IMR-90 (cell line): ENCODE results near the gene CFAP157. TPM values are rescaled to one million over a fixed set of nuclear protein-coding genes. Genes with fewer than 3 reads are reported as not detected.

Source experiments
- ATAC-seq: fragments of 200-7000 bp; cut with Tn5 transposase; 2 replicates; pipeline ENCODE4 v1.9.1; 2020; ENCODE audit warnings: low read depth, mild to moderate bottlenecking, moderate library complexity
- BruUV-seq: library from RNA; stranded (reverse); fragments of 400-500 nt; replicated peaks from 2 replicates; lab custom pipeline; 2021; lab: Mats Ljungman, UMichigan
- CTCF ChIA-PET: fragments of 300-600 bp; formaldehyde crosslinking; extraction: SDS; loops from one replicate; lab custom pipeline; 2021; ENCODE audit warnings: antibody characterized with exemption; lab: Yijun Ruan, JAX
- POLR2A ChIA-PET: fragments of 300-600 bp; sonication (Branson Sonifier 250); formaldehyde crosslinking; loops from one replicate; lab custom pipeline; 2022; ENCODE audit warnings: antibody characterized with exemption; ENCODE audit not compliant: unreplicated experiment; lab: Charles Lee
- DNase-seq: peaks from one replicate; pipeline ENCODE4 v3.0.0; 2013
- H2AFZ ChIP-seq: replicated peaks from 2 replicates; pipeline ENCODE3; 2013; ENCODE audit warnings: low read length, mild to moderate bottlenecking; ENCODE audit not compliant: poor library complexity
- H2AK5ac ChIP-seq: 2 replicates; pipeline ENCODE4 v1.6.1; 2013; ENCODE audit warnings: low read depth, low read length, inconsistent platforms
- H2AK9ac ChIP-seq: replicated peaks from 2 replicates; pipeline ENCODE3; 2013; ENCODE audit warnings: mild to moderate bottlenecking, low read depth, low read length, moderate library complexity; ENCODE audit not compliant: poor library complexity
- H2BK120ac ChIP-seq: 2 replicates; pipeline ENCODE4 v1.6.1; 2013; ENCODE audit warnings: low read depth, low read length, inconsistent platforms
- H2BK15ac ChIP-seq: 3 replicates; pipeline ENCODE4 v1.6.1; 2013; ENCODE audit warnings: low read depth, low read length, inconsistent platforms
- H2BK20ac ChIP-seq: 2 replicates; pipeline ENCODE4 v1.6.1; 2013; ENCODE audit warnings: low read depth, mild to moderate bottlenecking, inconsistent platforms, low read length, moderate library complexity
- H2BK5ac ChIP-seq: 2 replicates; pipeline ENCODE4 v1.6.1; 2013; ENCODE audit warnings: mild to moderate bottlenecking, low read depth, low read length, inconsistent platforms; ENCODE audit not compliant: poor library complexity, severe bottlenecking
- H3K14ac ChIP-seq: replicated peaks from 2 replicates; pipeline ENCODE4 v1.6.1; 2013; ENCODE audit warnings: low read depth, low read length, inconsistent platforms
- H3K18ac ChIP-seq: 2 replicates; pipeline ENCODE4 v1.6.1; 2013; ENCODE audit warnings: low read depth, low read length, control low read depth
- H3K23ac ChIP-seq: 2 replicates; pipeline ENCODE4 v1.6.1; 2013; ENCODE audit warnings: low read depth, low read length, inconsistent platforms
- H3K27ac ChIP-seq: 2 replicates; pipeline ENCODE4 v1.5.1; 2013; ENCODE audit warnings: mild to moderate bottlenecking, control low read depth, low read length; ENCODE audit not compliant: insufficient read depth
- H3K27me3 ChIP-seq: 2 replicates; pipeline ENCODE4 v1.6.1; 2013; ENCODE audit warnings: low read length; ENCODE audit not compliant: control insufficient read depth, insufficient read depth
- H3K36me3 ChIP-seq: 2 replicates; pipeline ENCODE4 v1.6.1; 2013; ENCODE audit warnings: low read length, mixed read lengths; ENCODE audit not compliant: control insufficient read depth, insufficient read depth
- H3K4ac ChIP-seq: 2 replicates; pipeline ENCODE4 v1.6.1; 2013; ENCODE audit warnings: low read depth, low read length, inconsistent platforms
- H3K4me1 ChIP-seq: 2 replicates; pipeline ENCODE4 v1.6.1; 2013; ENCODE audit warnings: low read length, mixed read lengths; ENCODE audit not compliant: control insufficient read depth, insufficient read depth
- H3K4me2 ChIP-seq: 2 replicates; pipeline ENCODE4 v1.6.1; 2013; ENCODE audit warnings: low read depth, mild to moderate bottlenecking, control low read depth, low read length, moderate library complexity
- H3K4me3 ChIP-seq: 2 replicates; pipeline ENCODE4 v1.5.1; 2013; ENCODE audit warnings: low read depth, mild to moderate bottlenecking, control low read depth, low read length, moderate library complexity; ENCODE audit not compliant: insufficient read depth
- H3K56ac ChIP-seq: 2 replicates; pipeline ENCODE4 v1.6.1; 2013; ENCODE audit warnings: low read length, inconsistent platforms; ENCODE audit not compliant: insufficient read depth; ENCODE audit errors: extremely low read depth
- H3K79me1 ChIP-seq, 2 experiments: 2 replicates each; pipeline ENCODE4 v1.6.1; 2013; ENCODE audit warnings: low read length in 2 of 2, inconsistent platforms in 1 of 2, low read depth in 1 of 2
- H3K9ac ChIP-seq: 2 replicates; pipeline ENCODE4 v1.6.1; 2013; ENCODE audit warnings: low read depth, low read length, control low read depth
- H3K9me1 ChIP-seq: 2 replicates; pipeline ENCODE4 v1.6.1; 2013; ENCODE audit warnings: low read length, inconsistent platforms; ENCODE audit not compliant: insufficient read depth
- H3K9me3 ChIP-seq: 2 replicates; pipeline ENCODE4 v1.6.1; 2013; ENCODE audit warnings: low read length; ENCODE audit not compliant: control insufficient read depth, insufficient read depth
- H4K20me1 ChIP-seq: 2 replicates; pipeline ENCODE4 v1.6.1; 2013; ENCODE audit warnings: low read length, inconsistent platforms; ENCODE audit not compliant: insufficient read depth
- H4K5ac ChIP-seq: 2 replicates; pipeline ENCODE4 v1.6.1; 2013; ENCODE audit warnings: mild to moderate bottlenecking, low read depth, low read length, control low read depth
- H4K8ac ChIP-seq, 2 experiments: 2 replicates each; pipeline ENCODE4 v1.6.1; 2013; ENCODE audit warnings: low read depth in 2 of 2, low read length in 2 of 2, control low read depth in 1 of 2, inconsistent platforms in 1 of 2
- H4K91ac ChIP-seq: 2 replicates; pipeline ENCODE4 v1.6.1; 2013; ENCODE audit warnings: low read depth, low read length, inconsistent platforms; ENCODE audit not compliant: insufficient read depth
- CHD1 ChIP-seq: IDR thresholded peaks from 2 replicates; pipeline ENCODE4 v1.6.1; 2012; ENCODE audit warnings: low read depth, low read length, improper control_type of control experiment
- MAFK ChIP-seq: IDR thresholded peaks from 2 replicates; pipeline ENCODE4 v1.6.1; 2012; ENCODE audit warnings: low read depth, low read length, improper control_type of control experiment
- MAZ ChIP-seq: IDR thresholded peaks from 2 replicates; pipeline ENCODE4 v1.6.1; 2012; ENCODE audit warnings: low read depth, mild to moderate bottlenecking, low read length, improper control_type of control experiment, moderate library complexity, borderline replicate concordance
- RAD21 ChIP-seq: IDR thresholded peaks from 2 replicates; pipeline ENCODE4 v1.6.1; 2012; ENCODE audit warnings: low read length, improper control_type of control experiment
- RCOR1 ChIP-seq: IDR thresholded peaks from 2 replicates; pipeline ENCODE4 v1.6.1; 2012; ENCODE audit warnings: mild to moderate bottlenecking, low read length, improper control_type of control experiment; ENCODE audit not compliant: insufficient replicate concordance
- RFX5 ChIP-seq: IDR thresholded peaks from 2 replicates; pipeline ENCODE4 v1.8.0; 2012; ENCODE audit warnings: low read depth, mild to moderate bottlenecking, low read length, moderate library complexity
- WGBS, 2 experiments: methylation state at CpG; one replicate each; pipeline versions ENCODE4 v1.1.5 to v1.1.7; 2013; ENCODE audit warnings: missing lambda C conversion rate in 2 of 2; ENCODE audit not compliant: insufficient read length in 1 of 2; ENCODE audit errors: extremely low coverage in 2 of 2; 5-methylcytosine and 5-hydroxymethylcytosine counted together
- dilution Hi-C: fragments of 300-500 bp; cut with HindIII; formaldehyde crosslinking; loops from one replicate; pipeline ENCODE4 v1.14.3; 2018; ENCODE audit warnings: low sequenced_read_pairs; ENCODE audit not compliant: unreplicated experiment
- in situ Hi-C: fragments of 300-500 bp; cut with MboI; formaldehyde crosslinking; loops from 3 replicates; pipeline ENCODE4 v1.14.3; 2019; ENCODE audit warnings: low sequenced_read_pairs, inconsistent platforms, mixed read lengths
- intact Hi-C: fragments of 100-400 bp; cut with micrococcal nuclease; formaldehyde crosslinking; loops from 2 replicates; pipeline ENCODE4 v1.10.0; 2022
- polyA plus RNA-seq, 3 experiments: library from polyadenylated mRNA; depleted of rRNA; stranded (reverse); fragments of >200 nt; gene quantifications; 2 replicates each; pipeline ENCODE4 v1.2.3, GENCODE V29; 2012; ENCODE audit warnings: low replicate concordance in 1 of 3
- total RNA-seq: library from RNA; depleted of rRNA; stranded (reverse); fragments of >200 nt; gene quantifications from 2 replicates; pipeline ENCODE4 v1.2.3, GENCODE V29; 2012

Gene CFAP157
- total and polyA plus RNA-seq, 2 of the 4 experiments (the other 2 are of a cell fraction) = not detected

GRCh38 chr9:127682351-127683136, 24.2 kb upstream of the CFAP157 start:
- Histone ChIP-seq H2BK20ac (no peak overlapping the region), H3K56ac (no peak overlapping the region), H2BK5ac (no peak overlapping the region), H3K36me3 (peaks cover 59% of the 10 kb centered on the region), H3K18ac (no peak overlapping the region), H3K23ac (no peak overlapping the region), H3K4me1 (peaks cover 11% of the 10 kb centered on the region), H4K20me1 (no peaks in the 10 kb centered on the region), H4K8ac (no peak overlapping the region), H2BK120ac (no peak overlapping the region), H3K79me1 (no peaks in the 10 kb centered on the region), H2AK9ac (no peak overlapping the region), H2AK5ac (no peak overlapping the region), H3K4me2 (no peak overlapping the region), H3K14ac (no peak overlapping the region), H3K4ac (no peak overlapping the region), H3K27ac (no peak overlapping the region), H3K9me3 (no peaks in the 10 kb centered on the region), H2BK15ac (no peak overlapping the region), H2AFZ (no peak overlapping the region), H3K9me1 (peaks cover 17% of the 10 kb centered on the region), H3K4me3 (no peak overlapping the region), H4K91ac (no peak overlapping the region), H4K5ac (no peak overlapping the region), H3K27me3 (no peaks in the 10 kb centered on the region), H3K9ac (no peak overlapping the region)
- no TSS peak for BruUV-seq
- WGBS, 2 experiments = 91% methylated on average over 9 of the region's 23 CpGs; no CpG with 5 or more reads in 1 of the 2 experiments
- DNase-seq (no peak), ATAC-seq (no peak)
- POLR2A ChIA-PET = no interaction called here
- dilution Hi-C loops (no loop called here), intact Hi-C loops (no loop called here), in situ Hi-C loops (no loop called here)
- peak; percentile 49 for TF ChIP-seq MAFK
- no peak for TF ChIP-seq RFX5
- TF ChIP-seq RAD21 = no peak
- no peak for TF ChIP-seq CHD1
- no peak for TF ChIP-seq MAZ
- TF ChIP-seq RCOR1 = no peak
- CTCF ChIA-PET = interaction anchor here (1.1 kb wide), 1 partner anchor 52 kb away, joined by 3 read pairs; the partner anchor contains the start of gene TOR2A
